Measurements from ENCODE around the gene TCF25.
A peak's percentile ranks its signal among the peaks of the same experiment; 100 is the strongest.

TCF25 gene

GRCh38 chr16:89880477-89881367 is 7.3 kb downstream of the TCF25 start:
- DNase-seq = peak; percentile 9

- no peak for DNase-seq
These were observed 8.0 kb downstream of the TCF25 start for GRCh38 chr16:89881368-89881730.

DNA sequence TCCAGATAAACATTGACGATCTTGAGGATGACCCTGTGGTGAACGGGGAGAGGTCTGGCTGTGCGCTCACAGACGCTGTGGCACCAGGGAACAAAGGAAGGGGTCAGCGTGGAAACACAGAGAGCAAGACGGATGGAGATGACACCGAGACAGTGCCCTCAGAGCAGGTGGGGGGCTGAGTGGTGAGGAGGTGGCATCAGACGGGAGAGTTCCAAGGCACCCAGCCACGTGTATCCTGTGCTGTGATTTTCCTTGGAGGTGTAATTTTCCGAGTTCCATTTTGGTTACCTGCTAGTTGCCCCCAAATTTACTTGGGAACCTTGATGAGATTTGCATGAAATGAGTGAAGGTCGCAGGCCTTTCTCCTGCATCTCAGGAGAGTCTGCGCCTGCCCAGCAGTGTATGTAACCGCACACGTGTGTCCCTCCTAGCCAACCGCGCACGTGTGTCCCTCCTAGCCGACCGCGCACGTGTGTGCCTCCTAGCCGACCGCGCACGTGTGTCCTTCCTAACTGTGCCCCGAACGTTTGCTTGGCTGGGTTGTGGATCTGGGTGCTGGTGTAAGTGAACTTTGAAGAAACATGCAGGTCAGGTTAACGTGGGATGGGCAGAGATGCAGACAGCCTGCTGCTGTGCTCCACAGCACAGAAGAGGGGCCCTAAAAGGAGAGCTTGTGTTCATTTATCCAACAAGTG is 10.1 kb downstream of the TCF25 start:
- no peak for DNase-seq

DNA sequence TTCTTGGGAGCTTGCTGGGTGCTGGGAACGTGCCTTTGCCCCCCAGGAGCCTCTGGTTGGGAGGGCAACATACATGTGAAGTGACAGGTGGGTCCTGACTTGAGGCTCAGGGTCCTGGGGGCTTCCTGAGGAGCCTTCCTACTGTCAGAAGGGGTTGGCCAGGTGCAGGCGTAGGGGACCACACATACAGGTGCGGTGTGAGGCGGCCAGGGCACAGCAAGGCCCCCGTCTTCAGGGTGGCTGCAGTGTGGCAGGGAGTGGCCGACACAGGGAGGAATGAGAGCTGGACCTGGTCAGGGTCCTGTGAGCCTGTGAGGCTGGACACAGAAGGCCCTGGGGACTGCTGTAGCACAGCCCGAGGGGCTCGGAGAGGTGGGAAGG is 10.6 kb downstream of the TCF25 start:
- no peak for DNase-seq

GRCh38 chr16:89887243-89887642 is 13.9 kb downstream of the TCF25 start:
- DNase-seq = no peak

DNA sequence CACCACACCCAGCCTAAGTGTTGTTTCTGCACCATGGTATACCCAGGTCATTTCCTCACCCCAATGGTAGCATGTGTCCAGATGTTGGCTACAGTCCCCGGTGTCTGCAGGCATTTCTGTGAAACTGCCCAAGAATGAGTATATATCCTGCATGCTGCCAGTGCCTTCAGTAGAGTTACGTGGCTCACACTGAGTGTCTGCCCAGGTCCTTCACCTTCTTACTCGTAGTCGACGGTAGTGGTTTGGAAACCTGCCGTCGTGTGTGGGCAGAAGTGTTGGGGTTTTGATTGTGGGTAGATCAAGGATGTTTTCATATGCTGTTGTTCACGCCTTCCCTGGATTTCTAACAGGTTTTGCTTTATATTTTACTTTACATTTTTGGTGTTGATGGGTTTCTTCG is 16.8 kb downstream of the TCF25 start:
- DNase-seq = no peak

GRCh38 chr16:89890886-89891657 is 17.7 kb downstream of the TCF25 start:
- no peak for DNase-seq

DNA sequence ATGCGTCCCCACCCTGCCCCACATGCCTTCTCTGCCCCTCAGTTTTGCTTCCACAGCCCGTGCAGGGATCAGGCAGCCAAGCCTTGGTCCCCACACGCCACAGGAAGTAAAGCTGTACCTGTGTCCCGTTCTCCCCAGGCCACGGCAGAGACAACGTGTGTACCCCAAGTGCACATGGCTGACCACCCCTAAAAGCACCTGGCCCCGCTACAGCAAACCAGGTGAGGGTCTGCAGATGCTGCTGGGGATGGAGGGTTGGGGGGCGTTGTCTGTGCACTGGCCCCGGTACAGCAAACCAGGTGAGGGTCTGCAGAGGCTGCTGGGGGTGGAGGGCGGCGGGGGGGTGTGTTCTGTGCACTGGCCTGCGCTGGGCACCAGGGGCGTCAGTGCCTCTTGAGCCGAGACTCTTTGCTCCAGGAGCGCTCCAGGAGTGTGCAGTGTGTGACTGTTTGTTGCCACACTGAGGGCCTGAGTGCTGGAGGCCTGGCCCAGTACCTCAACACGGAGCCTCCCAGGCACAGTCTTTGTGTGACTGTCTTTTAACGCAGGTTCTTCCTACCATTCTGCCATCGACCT is 18.8 kb downstream of the TCF25 start:
- no peak for DNase-seq

GRCh38 chr16:89892635-89893034 is 19.2 kb downstream of the TCF25 start:
- DNase-seq = no peak

- DNase-seq = no peak
These were observed 20.5 kb downstream of the TCF25 start for GRCh38 chr16:89893642-89894548.

- no peak for DNase-seq
These were observed 22.3 kb downstream of the TCF25 start for GRCh38 chr16:89895482-89896250.

GRCh38 chr16:89897204-89897603 is 23.8 kb downstream of the TCF25 start:
- DNase-seq = no peak

DNA sequence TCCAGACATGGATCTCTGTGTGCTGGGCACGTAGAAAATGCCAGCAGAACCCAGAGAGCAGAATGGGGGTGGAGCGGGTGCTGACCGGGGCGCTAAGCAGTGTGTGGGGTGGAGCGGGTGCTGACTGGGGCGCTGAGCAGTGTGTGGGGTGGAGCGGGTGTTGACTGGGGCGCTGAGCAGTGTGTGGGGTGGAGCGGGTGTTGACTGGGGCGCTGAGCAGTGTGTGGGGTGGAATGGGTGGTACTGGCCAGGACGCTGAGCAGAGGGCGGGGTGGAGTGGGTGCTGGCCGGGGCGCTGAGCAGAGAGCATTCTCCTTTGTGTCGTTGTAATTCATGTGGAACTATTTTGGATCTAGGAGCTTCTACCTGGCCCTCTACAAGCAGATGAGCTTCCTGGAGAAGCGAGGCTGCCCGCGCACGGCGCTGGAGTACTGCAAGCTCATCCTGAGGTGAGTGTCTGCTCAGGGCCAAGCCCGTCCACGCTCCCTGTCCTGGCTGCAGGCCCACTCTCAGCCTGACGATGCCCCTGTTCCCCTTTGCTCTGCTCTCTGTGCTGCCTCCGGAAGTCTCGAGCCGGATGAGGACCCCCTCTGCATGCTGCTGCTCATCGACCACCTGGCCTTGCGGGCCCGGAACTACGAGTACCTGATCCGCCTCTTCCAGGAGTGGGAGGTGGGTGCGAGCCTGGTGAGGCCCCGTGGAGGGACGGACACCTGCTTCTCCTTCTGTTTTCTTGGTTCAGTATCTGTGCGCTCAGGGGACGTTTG is 25.0 kb downstream of the TCF25 start:
- no peak for DNase-seq

DNA sequence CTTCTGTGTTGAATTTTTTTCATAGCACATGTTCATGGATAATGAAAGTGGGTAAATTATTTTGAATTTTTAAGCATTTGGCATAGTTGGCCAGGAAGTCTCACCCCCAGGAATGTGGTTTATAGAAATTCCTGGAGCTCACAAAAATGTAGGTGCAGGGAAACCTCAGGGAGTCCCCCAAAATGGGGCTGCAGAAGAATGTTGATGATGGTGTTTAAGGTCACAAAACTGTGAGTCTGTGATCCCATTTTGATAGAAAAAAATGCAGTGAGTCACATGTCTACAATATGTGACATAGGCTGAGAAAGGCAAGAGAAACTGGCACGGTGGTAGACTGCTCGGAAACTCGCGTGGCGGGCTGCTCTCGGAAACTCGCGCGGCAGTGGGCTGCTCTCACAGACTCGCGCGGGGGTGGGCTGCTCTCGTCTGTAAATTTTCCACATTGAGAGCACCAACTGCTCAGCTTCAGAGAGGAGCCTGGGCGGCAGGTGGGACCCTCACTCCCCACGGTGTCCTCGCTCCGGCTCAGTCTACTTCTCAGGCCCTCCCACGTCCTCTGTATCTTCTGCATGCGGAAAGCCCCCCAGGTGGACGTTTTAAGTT is 26.6 kb downstream of the TCF25 start:
- DNase-seq = no peak

GRCh38 chr16:89900885-89901284 is 27.5 kb downstream of the TCF25 start:
- no peak for DNase-seq

- DNase-seq = no peak
These were observed 29.6 kb downstream of the TCF25 start for GRCh38 chr16:89902980-89903379.

DNA sequence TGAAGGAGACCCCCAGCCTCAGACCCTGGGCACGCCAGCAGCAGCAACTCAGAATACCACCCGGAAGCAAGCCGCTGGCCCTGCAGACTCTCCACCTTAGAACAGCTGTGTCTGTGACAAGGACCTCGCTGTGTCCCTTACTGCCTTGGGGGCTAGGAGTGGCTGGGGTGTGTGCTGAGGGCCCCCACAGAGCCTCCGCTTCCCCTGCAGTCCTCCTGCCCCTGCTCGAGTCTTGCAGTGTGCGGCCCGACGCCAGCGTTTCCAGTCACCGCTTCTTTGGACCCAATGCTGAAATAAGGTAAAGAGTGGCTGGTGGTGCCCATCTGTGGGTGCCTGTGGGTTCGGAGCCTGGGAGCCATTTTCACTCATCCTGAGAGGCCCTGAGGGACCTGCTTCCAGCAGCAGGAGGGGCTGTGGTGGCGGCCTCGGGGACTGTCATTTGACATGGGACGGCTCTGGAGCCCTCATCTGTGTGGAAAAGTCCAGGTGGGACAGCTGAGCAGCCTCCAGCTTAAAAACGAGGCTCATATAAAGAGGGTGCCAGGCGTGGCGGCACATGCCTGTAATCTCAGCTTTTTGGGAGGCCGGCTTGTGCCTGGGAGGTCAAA is 30.6 kb downstream of the TCF25 start:
- no peak for DNase-seq

- no peak for DNase-seq
These were observed 31.5 kb downstream of the TCF25 start for GRCh38 chr16:89904606-89905510.
